ENCODE measurements around the gene IGF2R.

- TF ChIP-seq CTCF (IDR thresholded peaks at IDR 0.05; ENCODE audit: low read depth, low read length, poor library complexity, severe bottlenecking), result no peak
- TF ChIP-seq EZH2phosphoT487 (IDR thresholded peaks at IDR 0.05; ENCODE audit: borderline replicate concordance, low read length), result no peak
These were observed 137.1 kb downstream of the IGF2R start for GRCh38 chr6:160106010-160106409.
